Measurements from ENCODE around the gene TRMT61A. TPM values are rescaled to one million over a fixed set of nuclear protein-coding genes. Genes with fewer than 3 reads are reported as not detected.

Gene TRMT61A
- total and polyA plus RNA-seq, 2 of the 13 experiments (the other 11 are each of a cell fraction or from before 2014, with no cell fraction given), result 6.5 to 13.6 TPM

DNA sequence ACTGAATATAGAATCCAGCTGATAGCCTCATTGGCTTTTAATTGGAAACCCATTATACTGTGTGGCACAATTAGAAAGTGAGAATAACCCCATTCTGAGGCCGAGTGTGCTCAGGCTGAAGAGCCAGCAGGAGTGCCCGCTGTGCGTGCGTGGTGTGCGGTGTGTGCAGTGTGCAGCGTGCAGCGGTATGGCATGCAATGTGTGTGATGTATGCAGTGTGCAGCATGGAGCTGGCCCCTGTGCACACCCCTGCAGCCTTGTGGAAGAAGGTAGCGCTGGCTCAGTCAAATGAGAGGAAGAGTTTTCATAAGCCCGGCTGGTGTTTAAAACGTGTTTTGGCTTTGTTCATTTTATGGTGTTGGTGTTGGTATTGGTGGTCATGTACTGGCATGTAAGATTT, 29.3 kb upstream of the TRMT61A start:
- no peak for DNase-seq (ENCODE audit: low spot score)
- FAIRE-seq, result no peak

More for the DNA sequence above, 29.3 kb upstream of the TRMT61A start:
- whole genome bisulfite sequencing (ENCODE audit: low lambda C conversion rate), result 76% methylated on average over 10 of the region's 10 CpGs
- intact Hi-C loops (cut with micrococcal nuclease; ENCODE audit: unreplicated experiment) (loop anchor here (1.0 to 5.0 kb wide), 2 partner anchors 47 to 1192 kb away; partner anchors contain the start of gene MOK), in situ Hi-C loops (cut with HindIII; ENCODE audit: extremely low pct_ligation_motif_present, low pct_unique_long_range_greater_than_20kb) (loop anchor here (5.0 kb wide), 1 partner anchor 48 kb away; no protein-coding TSS in a partner anchor)
- H3K4me2 ChIP-seq (ENCODE audit: low read depth, low read length), result no peak overlapping the region
- no peaks in the 10 kb centered on the region for H4K20me1 ChIP-seq (ENCODE audit: insufficient read depth, low read length)
- no peak overlapping the region for H3K27ac ChIP-seq (ENCODE audit: extremely low read length, insufficient read depth, low read length)
- no peak overlapping the region for H2AFZ ChIP-seq (ENCODE audit: low read length)
- H3K27me3 ChIP-seq (ENCODE audit: control insufficient read depth in 1 of 2, insufficient read depth in 2 of 2, low read length in 2 of 2), result no peaks in the 10 kb centered on the region
- CTCF ChIA-PET (ENCODE audit: low intra/inter-chr PET ratio, low total read pairs), result interaction anchor here (0.6 to 2.0 kb wide), 5 partner anchors 18 to 50 kb away, joined by 3 to 31 read pairs (median 3); no protein-coding TSS in a partner anchor
- no peak overlapping the region for H3K9ac ChIP-seq (ENCODE audit: insufficient read depth, low read depth, low read length)
- no peaks in the 10 kb centered on the region for H3K9me3 ChIP-seq (ENCODE audit: low read length)
- H3K4me3 ChIP-seq (replicated peaks in 1 of 3; ENCODE audit: insufficient read depth in 1 of 3, low read depth in 2 of 3, low read length in 3 of 3), result no peak overlapping the region
- H3K4me1 ChIP-seq (ENCODE audit: insufficient read depth, low read length), result peaks cover 8% of the 10 kb centered on the region
- ATAC-seq, result peak; percentile 65
- POLR2A ChIA-PET, result no interaction called here
- BruUV-seq (replicated peaks), result no TSS peak
- TF ChIP-seq ZNF577 (CRISPR knock-in tag; IDR thresholded peaks at IDR 0.05; ENCODE audit: borderline replicate concordance, low read depth), result no peak
- TF ChIP-seq ZNF614 (CRISPR knock-in tag; IDR thresholded peaks at IDR 0.05; ENCODE audit: borderline replicate concordance), result no peak
- TF ChIP-seq MLLT10 (CRISPR knock-in tag; IDR thresholded peaks at IDR 0.05), result no peak
- TF ChIP-seq ZNF484 (CRISPR knock-in tag; IDR thresholded peaks at IDR 0.05; ENCODE audit: borderline replicate concordance, low read depth), result no peak
- no peak for TF ChIP-seq ZNF839 (CRISPR knock-in tag; IDR thresholded peaks at IDR 0.05; ENCODE audit: borderline replicate concordance)
- no peak for TF ChIP-seq NKX3-1 (CRISPR knock-in tag; IDR thresholded peaks at IDR 0.05)
- no peak for TF ChIP-seq CENPX (CRISPR knock-in tag; IDR thresholded peaks at IDR 0.05)
- no peak for TF ChIP-seq ZNF550 (CRISPR knock-in tag; IDR thresholded peaks at IDR 0.05; ENCODE audit: borderline replicate concordance)
- TF ChIP-seq, protein P1, sequence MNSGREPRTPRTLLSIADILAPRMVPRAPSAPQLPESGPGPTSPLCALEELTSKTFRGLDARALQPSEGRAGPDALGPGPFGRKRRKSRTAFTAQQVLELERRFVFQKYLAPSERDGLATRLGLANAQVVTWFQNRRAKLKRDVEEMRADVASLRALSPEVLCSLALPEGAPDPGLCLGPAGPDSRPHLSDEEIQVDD (CRISPR knock-in tag; IDR thresholded peaks at IDR 0.05; ENCODE audit: borderline replicate concordance), result no peak
- TF ChIP-seq, protein P2, sequence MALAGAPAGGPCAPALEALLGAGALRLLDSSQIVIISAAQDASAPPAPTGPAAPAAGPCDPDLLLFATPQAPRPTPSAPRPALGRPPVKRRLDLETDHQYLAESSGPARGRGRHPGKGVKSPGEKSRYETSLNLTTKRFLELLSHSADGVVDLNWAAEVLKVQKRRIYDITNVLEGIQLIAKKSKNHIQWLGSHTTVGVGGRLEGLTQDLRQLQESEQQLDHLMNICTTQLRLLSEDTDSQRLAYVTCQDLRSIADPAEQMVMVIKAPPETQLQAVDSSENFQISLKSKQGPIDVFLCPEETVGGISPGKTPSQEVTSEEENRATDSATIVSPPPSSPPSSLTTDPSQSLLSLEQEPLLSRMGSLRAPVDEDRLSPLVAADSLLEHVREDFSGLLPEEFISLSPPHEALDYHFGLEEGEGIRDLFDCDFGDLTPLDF (CRISPR knock-in tag; IDR thresholded peaks at IDR 0.05), result no peak
- TF ChIP-seq TEAD2 (CRISPR knock-in tag; IDR thresholded peaks at IDR 0.05), result no peak
- TF ChIP-seq NFKBIZ (CRISPR knock-in tag; IDR thresholded peaks at IDR 0.05), result no peak
- TF ChIP-seq NR3C1 (CRISPR knock-in tag; IDR thresholded peaks at IDR 0.05), result no peak
- TF ChIP-seq, protein P3, sequence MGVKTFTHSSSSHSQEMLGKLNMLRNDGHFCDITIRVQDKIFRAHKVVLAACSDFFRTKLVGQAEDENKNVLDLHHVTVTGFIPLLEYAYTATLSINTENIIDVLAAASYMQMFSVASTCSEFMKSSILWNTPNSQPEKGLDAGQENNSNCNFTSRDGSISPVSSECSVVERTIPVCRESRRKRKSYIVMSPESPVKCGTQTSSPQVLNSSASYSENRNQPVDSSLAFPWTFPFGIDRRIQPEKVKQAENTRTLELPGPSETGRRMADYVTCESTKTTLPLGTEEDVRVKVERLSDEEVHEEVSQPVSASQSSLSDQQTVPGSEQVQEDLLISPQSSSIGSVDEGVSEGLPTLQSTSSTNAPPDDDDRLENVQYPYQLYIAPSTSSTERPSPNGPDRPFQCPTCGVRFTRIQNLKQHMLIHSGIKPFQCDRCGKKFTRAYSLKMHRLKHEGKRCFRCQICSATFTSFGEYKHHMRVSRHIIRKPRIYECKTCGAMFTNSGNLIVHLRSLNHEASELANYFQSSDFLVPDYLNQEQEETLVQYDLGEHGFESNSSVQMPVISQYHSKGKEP (CRISPR knock-in tag; IDR thresholded peaks at IDR 0.05), result no peak
- no peak for TF ChIP-seq ZSCAN31 (CRISPR knock-in tag; IDR thresholded peaks at IDR 0.05; ENCODE audit: low read depth)
- TF ChIP-seq ZNF44 (CRISPR knock-in tag; IDR thresholded peaks at IDR 0.05), result no peak
- TF ChIP-seq, protein P4, sequence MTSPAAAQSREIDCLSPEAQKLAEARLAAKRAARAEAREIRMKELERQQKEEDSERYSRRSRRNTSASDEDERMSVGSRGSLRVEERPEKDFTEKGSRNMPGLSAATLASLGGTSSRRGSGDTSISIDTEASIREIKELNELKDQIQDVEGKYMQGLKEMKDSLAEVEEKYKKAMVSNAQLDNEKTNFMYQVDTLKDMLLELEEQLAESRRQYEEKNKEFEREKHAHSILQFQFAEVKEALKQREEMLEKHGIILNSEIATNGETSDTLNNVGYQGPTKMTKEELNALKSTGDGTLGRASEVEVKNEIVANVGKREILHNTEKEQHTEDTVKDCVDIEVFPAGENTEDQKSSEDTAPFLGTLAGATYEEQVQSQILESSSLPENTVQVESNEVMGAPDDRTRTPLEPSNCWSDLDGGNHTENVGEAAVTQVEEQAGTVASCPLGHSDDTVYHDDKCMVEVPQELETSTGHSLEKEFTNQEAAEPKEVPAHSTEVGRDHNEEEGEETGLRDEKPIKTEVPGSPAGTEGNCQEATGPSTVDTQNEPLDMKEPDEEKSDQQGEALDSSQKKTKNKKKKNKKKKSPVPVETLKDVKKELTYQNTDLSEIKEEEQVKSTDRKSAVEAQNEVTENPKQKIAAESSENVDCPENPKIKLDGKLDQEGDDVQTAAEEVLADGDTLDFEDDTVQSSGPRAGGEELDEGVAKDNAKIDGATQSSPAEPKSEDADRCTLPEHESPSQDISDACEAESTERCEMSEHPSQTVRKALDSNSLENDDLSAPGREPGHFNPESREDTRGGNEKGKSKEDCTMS (CRISPR knock-in tag; conservative IDR thresholded peaks at IDR 0.05), result no peak
- TF ChIP-seq AGO1 (IDR thresholded peaks at IDR 0.05; ENCODE audit: low read depth, low read length, poor library complexity, severe bottlenecking), result no peak
- H3K36me3 ChIP-seq (replicated peaks in 1 of 2; ENCODE audit: control insufficient read depth in 1 of 2, insufficient read depth in 2 of 2, low read length in 2 of 2), result peaks cover 19 to 58% of the 10 kb centered on the region in 2 experiments
- no peaks in the 10 kb centered on the region for H3K79me2 ChIP-seq (ENCODE audit: insufficient read depth, low read length)
